ENCODE measurements around the gene FAT3.

The FAT3 gene

GRCh38 chr11:92224407-92225124 lies at the start of gene FAT3:
TSS of gene FAT3 (plus strand) at chr11:92224818. CDS start at chr11:92352113, 127,295 bp downstream.
- H3K4me1 ChIP-seq (ENCODE audit: insufficient read depth, insufficient read length) = peaks cover 6% of the 10 kb centered on the region
- 0 out of 2 replicates have a peak, but pooled peaks cover 4% of the 10 kb centered on the region for H3K9me3 ChIP-seq (ENCODE audit: insufficient read depth, low read length)
- DNase-seq (ENCODE audit: low read depth, low spot score) = no peak
- no peaks in the 10 kb centered on the region for H3K36me3 ChIP-seq (ENCODE audit: insufficient read depth, insufficient read length, low read length)
- TF ChIP-seq ZNF274 (IDR thresholded peaks at IDR 0.05; ENCODE audit: low read depth, low read length) (no peak), SUZ12 (IDR thresholded peaks at IDR 0.05; ENCODE audit: extremely low read depth, insufficient read depth, insufficient read length) (no peak), YY1 (IDR thresholded peaks at IDR 0.05; ENCODE audit: insufficient read depth, insufficient read length) (no peak)
- peaks cover 29% of the 10 kb centered on the region for H3K27me3 ChIP-seq (ENCODE audit: insufficient read depth, insufficient read length)
- peak within 1 kb of the TSS; percentile 52 for H3K4me3 ChIP-seq (ENCODE audit: insufficient read length, low read depth)
- H3K9ac ChIP-seq (ENCODE audit: insufficient read length, low read depth) = peak within 1 kb of the TSS; percentile 85

- no peak overlapping the region for H3K4me3 ChIP-seq (ENCODE audit: insufficient read length, low read depth)
- H3K36me3 ChIP-seq (ENCODE audit: insufficient read depth, insufficient read length, low read length) = no peaks in the 10 kb centered on the region
- no peaks in the 10 kb centered on the region for H3K9me3 ChIP-seq (ENCODE audit: insufficient read depth, low read length)
- DNase-seq (ENCODE audit: low read depth, low spot score) = no peak
- TF ChIP-seq SUZ12 (IDR thresholded peaks at IDR 0.05; ENCODE audit: extremely low read depth, insufficient read depth, insufficient read length) (no peak), ZNF274 (IDR thresholded peaks at IDR 0.05; ENCODE audit: low read depth, low read length) (no peak), YY1 (IDR thresholded peaks at IDR 0.05; ENCODE audit: insufficient read depth, insufficient read length) (no peak)
- H3K27me3 ChIP-seq (ENCODE audit: insufficient read depth, insufficient read length) = no peaks in the 10 kb centered on the region
- H3K9ac ChIP-seq (ENCODE audit: insufficient read length, low read depth) = no peak overlapping the region
- no peaks in the 10 kb centered on the region for H3K4me1 ChIP-seq (ENCODE audit: insufficient read depth, insufficient read length)
These were observed 45.5 kb upstream of the FAT3 start for GRCh38 chr11:92179017-92179670.

GRCh38 chr11:92180226-92180625 lies 44.4 kb upstream of the FAT3 start:
- Histone ChIP-seq H3K9ac (ENCODE audit: insufficient read length, low read depth) (no peak overlapping the region), H3K4me1 (ENCODE audit: insufficient read depth, insufficient read length) (no peaks in the 10 kb centered on the region), H3K9me3 (ENCODE audit: insufficient read depth, low read length) (no peaks in the 10 kb centered on the region), H3K4me3 (ENCODE audit: insufficient read length, low read depth) (no peak overlapping the region), H3K27me3 (ENCODE audit: insufficient read depth, insufficient read length) (no peaks in the 10 kb centered on the region), H3K36me3 (ENCODE audit: insufficient read depth, insufficient read length, low read length) (no peaks in the 10 kb centered on the region)
- TF ChIP-seq SUZ12 (IDR thresholded peaks at IDR 0.05; ENCODE audit: extremely low read depth, insufficient read depth, insufficient read length) (no peak), YY1 (IDR thresholded peaks at IDR 0.05; ENCODE audit: insufficient read depth, insufficient read length) (no peak)
- no peak for DNase-seq (ENCODE audit: low read depth, low spot score)

DNA sequence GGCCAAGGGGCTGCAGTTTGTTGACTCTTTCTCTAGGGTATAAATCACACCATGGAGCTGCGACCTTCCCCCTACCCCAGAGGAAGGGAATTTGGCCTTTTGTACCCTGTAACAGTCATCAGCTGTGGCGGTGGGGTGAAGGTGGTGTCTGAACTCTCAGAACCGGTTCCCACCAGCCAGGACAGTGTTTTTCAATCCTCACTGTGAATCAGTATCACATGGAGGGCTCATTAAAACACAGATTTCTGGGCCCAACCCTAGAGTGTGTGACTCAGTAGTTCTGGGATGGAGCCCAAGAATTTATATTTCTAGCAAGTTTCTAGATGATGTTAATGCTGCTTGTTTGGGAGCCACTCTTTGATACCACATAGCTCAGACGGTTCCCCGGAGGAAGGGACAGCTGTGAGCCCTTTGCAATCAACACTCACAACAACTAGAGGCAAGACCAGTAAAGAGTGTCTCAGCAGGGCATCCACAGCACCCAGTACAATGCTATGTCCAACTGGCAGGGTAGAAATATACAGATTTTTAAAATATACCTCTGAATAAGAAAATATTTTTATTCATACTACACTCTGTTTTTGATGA lies 43.9 kb upstream of the FAT3 start:
- H3K4me3 ChIP-seq (ENCODE audit: insufficient read length, low read depth) = no peak overlapping the region
- no peak for DNase-seq (ENCODE audit: low read depth, low spot score)
- no peaks in the 10 kb centered on the region for H3K4me1 ChIP-seq (ENCODE audit: insufficient read depth, insufficient read length)
- H3K9me3 ChIP-seq (ENCODE audit: insufficient read depth, low read length) = no peaks in the 10 kb centered on the region
- H3K36me3 ChIP-seq (ENCODE audit: insufficient read depth, insufficient read length, low read length) = no peaks in the 10 kb centered on the region
- TF ChIP-seq YY1 (IDR thresholded peaks at IDR 0.05; ENCODE audit: insufficient read depth, insufficient read length) (no peak), ZNF274 (IDR thresholded peaks at IDR 0.05; ENCODE audit: low read depth, low read length) (no peak), SUZ12 (IDR thresholded peaks at IDR 0.05; ENCODE audit: extremely low read depth, insufficient read depth, insufficient read length) (no peak)
- H3K27me3 ChIP-seq (ENCODE audit: insufficient read depth, insufficient read length) = no peaks in the 10 kb centered on the region
- no peak overlapping the region for H3K9ac ChIP-seq (ENCODE audit: insufficient read length, low read depth)

DNA sequence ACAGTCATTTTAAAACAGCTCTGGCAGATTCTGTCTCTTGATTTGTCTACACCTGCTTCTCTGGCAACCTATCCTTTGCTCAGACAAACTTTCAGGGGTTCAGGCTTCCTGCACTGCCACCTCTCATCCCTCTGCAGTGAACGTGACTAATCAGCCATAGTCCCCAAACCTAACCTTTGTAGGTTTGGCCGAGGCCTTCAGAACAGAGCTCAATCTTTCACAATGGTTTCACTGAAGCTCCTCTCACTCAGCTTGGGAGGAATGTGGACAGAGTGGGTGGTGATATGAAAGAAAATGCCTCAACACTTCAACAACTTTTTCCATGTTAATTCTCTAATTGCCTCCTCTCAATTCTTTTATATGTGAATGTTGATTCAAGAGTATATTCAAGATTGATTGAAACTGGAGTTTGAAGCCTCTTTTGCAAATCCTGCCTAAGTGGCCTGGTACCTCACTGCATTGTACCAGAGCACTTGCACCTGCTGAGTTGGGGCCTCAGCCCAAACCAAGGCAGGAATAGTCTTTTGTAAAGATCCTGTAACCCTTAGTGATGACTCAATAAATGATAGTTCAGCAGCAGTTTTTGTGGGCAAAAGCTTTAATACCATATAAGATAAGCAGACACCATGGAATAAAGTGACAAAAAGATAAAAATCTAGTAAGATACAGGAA lies 33.9 kb upstream of the FAT3 start:
- no peak overlapping the region for H3K9ac ChIP-seq (ENCODE audit: insufficient read length, low read depth)
- no peak for DNase-seq (ENCODE audit: low read depth, low spot score)

GRCh38 chr11:92192141-92192540 lies 32.5 kb upstream of the FAT3 start:
- Histone ChIP-seq H3K36me3 (ENCODE audit: insufficient read depth, insufficient read length, low read length) (no peaks in the 10 kb centered on the region), H3K4me3 (ENCODE audit: insufficient read length, low read depth) (no peak overlapping the region), H3K9me3 (ENCODE audit: insufficient read depth, low read length) (no peaks in the 10 kb centered on the region), H3K9ac (ENCODE audit: insufficient read length, low read depth) (no peak overlapping the region), H3K27me3 (ENCODE audit: insufficient read depth, insufficient read length) (no peaks in the 10 kb centered on the region), H3K4me1 (ENCODE audit: insufficient read depth, insufficient read length) (no peaks in the 10 kb centered on the region)
- no peak for TF ChIP-seq ZNF274 (IDR thresholded peaks at IDR 0.05; ENCODE audit: low read depth, low read length)
- TF ChIP-seq YY1 (IDR thresholded peaks at IDR 0.05; ENCODE audit: insufficient read depth, insufficient read length) = no peak
- TF ChIP-seq SUZ12 (IDR thresholded peaks at IDR 0.05; ENCODE audit: extremely low read depth, insufficient read depth, insufficient read length) = no peak
- DNase-seq (ENCODE audit: low read depth, low spot score) = no peak

More for the DNA sequence above, 33.9 kb upstream of the FAT3 start:
- no peaks in the 10 kb centered on the region for H3K36me3 ChIP-seq (ENCODE audit: insufficient read depth, insufficient read length, low read length)
- no peaks in the 10 kb centered on the region for H3K4me1 ChIP-seq (ENCODE audit: insufficient read depth, insufficient read length)
- H3K9me3 ChIP-seq (ENCODE audit: insufficient read depth, low read length) = no peaks in the 10 kb centered on the region
- no peak overlapping the region for H3K4me3 ChIP-seq (ENCODE audit: insufficient read length, low read depth)
- H3K27me3 ChIP-seq (ENCODE audit: insufficient read depth, insufficient read length) = no peaks in the 10 kb centered on the region
- TF ChIP-seq ZNF274 (IDR thresholded peaks at IDR 0.05; ENCODE audit: low read depth, low read length) = no peak
- no peak for TF ChIP-seq YY1 (IDR thresholded peaks at IDR 0.05; ENCODE audit: insufficient read depth, insufficient read length)
- TF ChIP-seq SUZ12 (IDR thresholded peaks at IDR 0.05; ENCODE audit: extremely low read depth, insufficient read depth, insufficient read length) = no peak

- no peak for DNase-seq (ENCODE audit: low read depth, low spot score)
- TF ChIP-seq SUZ12 (IDR thresholded peaks at IDR 0.05; ENCODE audit: extremely low read depth, insufficient read depth, insufficient read length) = no peak
- no peak for TF ChIP-seq YY1 (IDR thresholded peaks at IDR 0.05; ENCODE audit: insufficient read depth, insufficient read length)
- no peak for TF ChIP-seq ZNF274 (IDR thresholded peaks at IDR 0.05; ENCODE audit: low read depth, low read length)
- H3K4me3 ChIP-seq (ENCODE audit: insufficient read length, low read depth) = no peak overlapping the region
- H3K9me3 ChIP-seq (ENCODE audit: insufficient read depth, low read length) = no peaks in the 10 kb centered on the region
- no peak overlapping the region for H3K9ac ChIP-seq (ENCODE audit: insufficient read length, low read depth)
- H3K36me3 ChIP-seq (ENCODE audit: insufficient read depth, insufficient read length, low read length) = no peaks in the 10 kb centered on the region
- no peaks in the 10 kb centered on the region for H3K4me1 ChIP-seq (ENCODE audit: insufficient read depth, insufficient read length)
- H3K27me3 ChIP-seq (ENCODE audit: insufficient read depth, insufficient read length) = no peaks in the 10 kb centered on the region
These were observed 26.4 kb upstream of the FAT3 start for GRCh38 chr11:92198268-92198667.

All from NT2/D1 (cell line).